IPS-20b (cell line): Measurements from ENCODE around the gene FEN1.

ENCODE experiments used
- H3K27ac ChIP-seq: one replicate; pipeline ENCODE4 v1.5.1; 2013; ENCODE audit warnings: low read length
- H3K27me3 ChIP-seq: 2 replicates; pipeline ENCODE4 v1.6.1; 2013; ENCODE audit warnings: mild to moderate bottlenecking, low read length, inconsistent platforms; ENCODE audit not compliant: insufficient read depth
- H3K36me3 ChIP-seq: 2 replicates; pipeline ENCODE4 v1.6.1; 2013; ENCODE audit warnings: low read depth, mild to moderate bottlenecking, inconsistent platforms, low read length, moderate library complexity; ENCODE audit not compliant: insufficient read depth
- H3K4me1 ChIP-seq: 2 replicates; pipeline ENCODE4 v1.6.1; 2013; ENCODE audit warnings: mild to moderate bottlenecking, control low read depth, inconsistent platforms, low read length, moderate library complexity; ENCODE audit not compliant: insufficient read depth
- H3K4me3 ChIP-seq: 2 replicates; pipeline ENCODE4 v1.5.1; 2013; ENCODE audit warnings: mild to moderate bottlenecking, low read length, inconsistent platforms
- H3K9ac ChIP-seq: 2 replicates; pipeline ENCODE4 v1.6.1; 2013; ENCODE audit warnings: low read depth, mild to moderate bottlenecking, inconsistent platforms, low read length, moderate library complexity
- H3K9me3 ChIP-seq: 2 replicates; pipeline ENCODE4 v1.6.1; 2013; ENCODE audit warnings: mild to moderate bottlenecking, low read depth, low read length, inconsistent platforms; ENCODE audit not compliant: insufficient read depth

The FEN1 gene

DNA sequence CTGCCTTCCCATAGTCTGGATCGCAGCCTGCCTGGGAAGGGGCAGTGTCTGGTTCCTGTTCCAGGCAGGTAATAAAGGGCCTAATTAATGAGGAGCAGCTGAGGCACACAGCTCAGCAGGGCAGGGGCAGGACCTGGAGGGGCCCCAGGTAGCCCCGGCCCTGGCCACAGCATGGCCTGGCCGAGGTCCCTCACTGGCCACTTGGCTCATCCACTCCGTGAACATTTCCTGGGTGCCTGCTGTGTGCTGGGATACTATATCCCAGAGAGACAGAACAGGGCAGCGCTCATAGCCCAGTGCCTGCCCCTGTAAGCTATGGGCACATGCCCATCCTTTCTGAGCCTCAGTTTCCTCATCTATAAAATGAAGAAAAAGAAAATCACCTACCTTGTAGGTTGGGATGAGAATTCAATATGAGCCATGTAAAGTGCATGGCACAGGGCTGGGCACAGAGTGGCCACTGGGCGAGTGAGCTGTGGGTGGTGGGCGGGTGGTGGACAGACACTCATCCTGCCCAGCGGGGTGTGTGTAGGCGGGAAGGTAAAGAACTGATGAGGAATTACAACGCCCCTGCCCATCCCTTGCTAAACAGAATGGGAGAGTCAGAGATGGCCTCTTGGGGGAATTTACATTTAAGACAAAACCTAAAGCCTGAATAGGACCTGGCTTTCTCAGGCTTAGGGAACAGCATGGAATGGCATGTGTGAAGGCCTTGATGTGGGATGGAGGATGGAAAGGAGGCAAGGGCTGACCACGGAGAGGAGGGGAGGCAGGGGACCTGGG is 31.1 kb upstream of the FEN1 start:
- Histone ChIP-seq H3K27me3 (no peaks in the 10 kb centered on the region), H3K9ac (no peak overlapping the region), H3K36me3 (no peaks in the 10 kb centered on the region), H3K27ac (no peak overlapping the region), H3K4me3 (no peak overlapping the region), H3K9me3 (no peaks in the 10 kb centered on the region), H3K4me1 (peaks cover 2% of the 10 kb centered on the region; the same call in 1 of the 2 replicates)

DNA sequence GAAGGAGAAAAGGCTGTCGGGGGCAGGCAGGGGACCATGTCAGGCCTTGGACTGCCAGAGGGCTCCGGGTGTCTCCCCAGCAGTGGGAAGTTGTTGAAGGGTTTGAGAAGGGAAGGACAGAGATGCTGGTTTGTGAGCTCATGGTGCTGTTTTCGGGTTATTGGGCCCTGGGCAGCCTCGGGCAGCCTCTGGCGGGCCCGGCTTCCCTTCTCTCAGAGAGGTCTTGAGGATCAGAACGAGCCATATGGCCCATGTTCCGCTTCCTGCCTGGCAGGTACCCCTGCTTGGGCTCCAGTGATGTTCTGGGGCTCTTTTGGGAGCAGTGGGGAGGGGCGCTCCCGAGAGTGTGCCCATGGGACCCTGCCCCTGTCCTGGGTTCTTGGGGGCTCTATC is 30.5 kb upstream of the FEN1 start:
- Histone ChIP-seq H3K27ac (no peak overlapping the region), H3K4me1 (no peaks in the 10 kb centered on the region; the same call in 1 of the 2 replicates), H3K4me3 (no peak overlapping the region), H3K36me3 (no peaks in the 10 kb centered on the region), H3K9ac (no peak overlapping the region), H3K9me3 (no peaks in the 10 kb centered on the region), H3K27me3 (no peaks in the 10 kb centered on the region)

GRCh38 chr11:61762798-61763197 is 29.9 kb upstream of the FEN1 start:
- Histone ChIP-seq H3K27me3 (no peaks in the 10 kb centered on the region), H3K27ac (no peak overlapping the region), H3K4me1 (no peaks in the 10 kb centered on the region; the same call in 1 of the 2 replicates), H3K9ac (no peak overlapping the region), H3K4me3 (no peak overlapping the region), H3K36me3 (no peaks in the 10 kb centered on the region), H3K9me3 (no peaks in the 10 kb centered on the region)

DNA sequence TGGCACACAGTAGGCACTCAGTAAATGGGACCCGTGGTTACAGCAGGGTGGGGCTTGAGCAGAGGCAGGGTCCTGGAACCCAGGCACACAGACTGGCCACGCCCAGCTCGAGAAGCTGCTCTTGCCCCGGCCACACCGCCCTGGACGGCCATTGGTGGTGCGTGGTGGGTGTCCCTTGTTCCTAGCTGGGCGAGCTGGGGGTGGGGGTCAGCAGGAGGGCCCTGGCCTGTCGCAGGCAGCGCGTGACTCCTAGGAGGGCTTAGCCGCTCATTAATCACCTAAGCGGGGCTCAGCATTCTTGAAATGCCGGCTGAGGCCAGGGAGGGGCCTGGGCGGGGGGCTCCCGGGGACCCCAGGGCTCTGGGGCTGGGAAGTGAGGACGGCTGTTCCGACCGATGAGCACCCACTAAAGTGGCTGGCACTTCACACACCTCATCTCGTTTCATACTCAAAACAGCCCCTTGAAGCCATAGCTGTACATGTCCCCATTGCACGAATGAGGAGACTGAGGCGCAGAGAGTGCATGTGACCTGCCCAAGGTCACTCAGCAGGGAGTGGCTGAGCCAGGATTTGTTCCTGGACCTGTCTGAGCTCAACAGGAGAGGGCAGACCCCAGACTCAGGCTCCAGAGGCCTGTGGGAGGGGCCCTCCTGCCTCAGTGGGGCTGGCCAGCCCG is 28.6 kb upstream of the FEN1 start:
- H3K27ac ChIP-seq, result no peak overlapping the region
- no peaks in the 10 kb centered on the region; the same call in 1 of the 2 replicates for H3K4me1 ChIP-seq
- no peak overlapping the region for H3K9ac ChIP-seq
- H3K4me3 ChIP-seq, result no peak overlapping the region
- H3K27me3 ChIP-seq, result no peaks in the 10 kb centered on the region
- no peaks in the 10 kb centered on the region for H3K9me3 ChIP-seq
- H3K36me3 ChIP-seq, result no peaks in the 10 kb centered on the region

DNA sequence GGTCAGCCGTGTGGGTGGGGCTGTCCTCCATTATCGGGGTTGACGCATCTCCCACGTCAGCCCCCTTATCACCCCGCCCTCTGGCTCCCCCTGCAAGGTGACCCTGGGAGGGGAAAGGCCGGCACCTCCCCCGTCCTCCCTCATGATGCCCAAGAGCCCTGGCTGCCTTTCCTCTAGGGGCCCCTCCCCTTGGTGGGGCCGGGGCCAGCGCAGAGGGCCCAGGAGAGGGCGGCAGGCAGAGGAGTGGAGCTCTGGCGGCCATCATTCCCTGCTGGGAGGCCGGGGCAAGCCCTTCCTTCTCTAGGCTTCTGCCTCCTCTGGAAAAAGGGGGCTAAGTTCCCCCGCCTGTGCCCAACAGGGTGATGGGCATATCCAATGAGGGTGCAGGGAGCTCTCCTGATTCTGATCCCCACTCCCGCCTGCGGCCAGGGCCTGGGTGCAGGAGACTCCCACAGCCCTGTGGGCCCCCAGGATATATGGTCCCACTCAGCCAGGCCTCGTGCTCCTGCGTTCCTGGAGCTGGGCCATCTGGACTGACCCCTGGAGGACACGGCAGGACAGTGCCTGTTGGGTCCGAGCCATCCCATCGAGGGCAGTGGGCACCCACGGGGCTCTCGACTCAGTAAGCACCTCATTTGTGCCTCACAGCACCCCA is 28.0 kb upstream of the FEN1 start:
- Histone ChIP-seq H3K4me3 (no peak overlapping the region), H3K36me3 (no peaks in the 10 kb centered on the region), H3K4me1 (no peaks in the 10 kb centered on the region; the same call in 1 of the 2 replicates), H3K27ac (no peak overlapping the region), H3K9me3 (no peaks in the 10 kb centered on the region), H3K27me3 (no peaks in the 10 kb centered on the region), H3K9ac (no peak overlapping the region)

DNA sequence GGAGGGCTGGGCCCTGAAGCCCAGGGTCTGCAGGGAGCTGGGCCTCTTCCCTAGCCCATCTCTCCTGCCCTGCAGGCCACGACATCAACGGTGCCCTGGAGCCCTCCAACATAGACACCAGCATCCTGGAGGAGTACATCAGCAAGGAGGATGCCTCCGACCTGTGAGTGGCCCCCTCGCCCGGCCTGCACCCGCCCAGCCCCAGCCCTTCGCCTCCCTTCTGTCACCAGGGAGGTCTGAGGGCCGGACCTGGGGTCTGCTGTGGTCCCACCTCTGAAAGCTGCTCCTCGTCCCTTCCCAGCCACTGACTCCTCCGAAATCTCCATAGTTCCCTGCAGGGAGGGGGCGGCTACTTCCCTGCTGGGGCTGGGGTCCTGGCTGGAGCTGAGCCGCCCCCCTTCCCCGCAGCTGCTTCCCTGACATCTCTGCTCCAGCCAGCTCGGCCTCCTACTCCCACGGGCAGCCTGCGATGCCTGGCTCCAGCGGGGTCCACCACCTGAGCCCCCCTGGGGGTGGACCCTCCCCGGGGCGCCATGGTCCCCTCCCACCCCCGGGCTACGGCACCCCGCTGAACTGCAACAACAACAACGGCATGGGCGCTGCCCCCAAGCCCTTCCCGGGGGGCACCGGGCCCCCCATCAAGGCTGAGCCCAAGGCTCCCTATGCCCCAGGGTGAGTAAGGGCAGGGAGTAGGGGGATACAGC is 27.0 kb upstream of the FEN1 start:
- Histone ChIP-seq H3K4me1 (no peaks in the 10 kb centered on the region; the same call in 1 of the 2 replicates), H3K27ac (no peak overlapping the region), H3K27me3 (no peaks in the 10 kb centered on the region), H3K4me3 (no peak overlapping the region), H3K9me3 (no peaks in the 10 kb centered on the region), H3K36me3 (no peaks in the 10 kb centered on the region), H3K9ac (no peak overlapping the region)

DNA sequence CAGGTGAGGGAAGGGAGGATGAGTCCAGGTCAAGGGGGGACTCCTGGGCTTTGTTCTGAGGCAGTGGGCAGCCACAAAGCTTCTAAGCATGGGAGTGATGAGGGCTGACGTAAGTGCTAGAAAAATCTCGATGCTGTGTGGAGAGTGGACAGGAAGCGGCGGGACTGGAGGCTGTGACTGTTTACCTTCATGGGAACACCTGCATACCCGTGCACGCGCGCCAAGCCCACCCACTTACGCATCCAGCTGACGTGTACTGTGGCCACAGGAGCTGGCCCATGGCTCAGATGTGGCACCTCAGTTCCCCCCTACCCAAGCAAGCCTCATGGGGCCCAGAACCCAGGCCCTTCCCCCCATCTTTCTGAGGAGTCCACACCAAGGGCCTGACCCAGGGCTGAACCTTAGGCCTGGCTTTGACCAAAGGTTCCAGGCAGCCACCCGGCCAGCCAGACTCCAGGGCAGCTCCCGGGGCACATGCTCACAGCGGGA is 26.3 kb upstream of the FEN1 start:
- H3K27me3 ChIP-seq, result no peaks in the 10 kb centered on the region
- no peak overlapping the region for H3K27ac ChIP-seq
- H3K4me3 ChIP-seq, result no peak overlapping the region
- no peaks in the 10 kb centered on the region for H3K9me3 ChIP-seq
- H3K9ac ChIP-seq, result no peak overlapping the region
- H3K36me3 ChIP-seq, result no peaks in the 10 kb centered on the region
- H3K4me1 ChIP-seq, result no peaks in the 10 kb centered on the region; the same call in 1 of the 2 replicates

GRCh38 chr11:61768376-61769076 is 24.2 kb upstream of the FEN1 start:
- Histone ChIP-seq H3K4me1 (peaks cover 7% of the 10 kb centered on the region; the same call in 1 of the 2 replicates), H3K9ac (no peak overlapping the region), H3K27ac (no peak overlapping the region), H3K27me3 (no peaks in the 10 kb centered on the region), H3K36me3 (no peaks in the 10 kb centered on the region), H3K4me3 (no peak overlapping the region), H3K9me3 (no peaks in the 10 kb centered on the region)

- H3K4me1 ChIP-seq, result peaks cover 7% of the 10 kb centered on the region; the same call in 1 of the 2 replicates
- no peak overlapping the region for H3K27ac ChIP-seq
- H3K27me3 ChIP-seq, result no peaks in the 10 kb centered on the region
- H3K36me3 ChIP-seq, result no peaks in the 10 kb centered on the region
- H3K9me3 ChIP-seq, result no peaks in the 10 kb centered on the region
- no peak overlapping the region for H3K4me3 ChIP-seq
- no peak overlapping the region for H3K9ac ChIP-seq
These were observed 23.4 kb upstream of the FEN1 start for GRCh38 chr11:61769169-61769920.

- Histone ChIP-seq H3K4me3 (no peak overlapping the region), H3K9ac (no peak overlapping the region), H3K27ac (no peak overlapping the region), H3K27me3 (no peaks in the 10 kb centered on the region), H3K4me1 (peaks cover 7% of the 10 kb centered on the region; the same call in 1 of the 2 replicates), H3K36me3 (no peaks in the 10 kb centered on the region), H3K9me3 (no peaks in the 10 kb centered on the region)
These were observed 22.6 kb upstream of the FEN1 start for GRCh38 chr11:61769946-61770683.
